HepG2 (cell line): ENCODE results near the gene GPR83.

Source experiments
- CEBPZ ChIP-seq: IDR thresholded peaks from 2 replicates; pipeline ENCODE4 v1.6.1; 2012; ENCODE audit warnings: low read length, improper control_type of control experiment
- CTCF ChIP-seq: sonication (generic); formaldehyde crosslinking; IDR thresholded peaks from 2 replicates; pipeline ENCODE4 v1.5.0; 2020; ENCODE audit warnings: mild to moderate bottlenecking, missing genetic modification reagents, moderate library complexity
- FOXM1 ChIP-seq: sonication (generic); formaldehyde crosslinking; IDR thresholded peaks from 2 replicates; pipeline ENCODE4 v1.5.0; 2020; ENCODE audit warnings: missing genetic modification reagents
- PHF8 ChIP-seq: sonication (generic); formaldehyde crosslinking; IDR thresholded peaks from 2 replicates; pipeline ENCODE4 v1.5.0; 2020; ENCODE audit warnings: missing genetic modification reagents
- REST ChIP-seq, 2 experiments: IDR thresholded peaks; 2 replicates each; pipeline ENCODE4 v1.6.1; 2011 to 2012; ENCODE audit warnings: low read length in 2 of 2, borderline replicate concordance in 1 of 2, low read depth in 1 of 2, mild to moderate bottlenecking in 1 of 2, moderate library complexity in 1 of 2
- ZFP1 ChIP-seq: IDR thresholded peaks from 2 replicates; pipeline ENCODE4 v1.6.1; 2016
- ZFP82 ChIP-seq: sonication (generic); formaldehyde crosslinking; IDR thresholded peaks from 2 replicates; pipeline ENCODE4 v1.5.1; 2020; ENCODE audit warnings: mild to moderate bottlenecking, missing genetic modification reagents, borderline replicate concordance
- ZNF556 ChIP-seq: sonication (generic); formaldehyde crosslinking; IDR thresholded peaks from 2 replicates; pipeline ENCODE4 v1.4.0; 2020; ENCODE audit warnings: mild to moderate bottlenecking, missing genetic modification reagents, borderline replicate concordance
- ZNF768 ChIP-seq: sonication (generic); formaldehyde crosslinking; IDR thresholded peaks from 2 replicates; pipeline ENCODE4 v1.4.0; 2020; ENCODE audit warnings: missing genetic modification reagents

DNA sequence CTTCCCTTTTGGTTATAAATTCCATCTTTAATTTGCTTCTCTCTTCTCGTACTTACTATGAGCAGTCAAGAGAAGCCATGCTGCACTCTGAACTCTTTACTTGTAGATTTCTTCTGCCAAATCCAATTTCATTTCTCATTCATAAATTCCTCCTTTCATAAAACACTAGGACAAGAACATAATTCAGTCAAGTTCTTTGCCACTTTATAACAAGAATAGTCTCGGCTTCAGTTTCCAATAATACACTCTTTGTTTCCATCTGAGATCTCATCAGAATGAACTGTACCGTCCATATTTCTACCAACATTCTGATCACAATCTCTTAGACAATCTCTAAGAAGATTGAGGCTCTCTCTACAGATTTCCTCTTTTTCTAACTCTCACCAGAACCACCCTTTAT lies 71.7 kb downstream of the GPR83 start:
- TF ChIP-seq ZNF556 (CRISPR knock-in tag) (no peak), PHF8 (CRISPR knock-in tag) (no peak), CTCF (CRISPR knock-in tag) (no peak), REST (IDR thresholded peaks at IDR 0.05; ENCODE audit: borderline replicate concordance in 1 of 2, low read depth in 1 of 2, low read length in 2 of 2) (no peak), FOXM1 (CRISPR knock-in tag) (no peak), CEBPZ (no peak), ZFP1 (CRISPR knock-in tag) (no peak), ZNF768 (CRISPR knock-in tag) (no peak), ZFP82 (CRISPR knock-in tag) (no peak)
